A172 (cell line): ENCODE measurements around the gene MED10. TPM values are rescaled to one million over a fixed set of nuclear protein-coding genes. Genes with fewer than 3 reads are reported as not detected.
"Not testable (repeated sequence)": the region's sequence is repeated elsewhere in the genome, so short reads cannot be mapped to it uniquely, and the experiment has no call there.

Experiments used
- DNase-seq: peaks from one replicate; pipeline ENCODE4 v3.0.0-alpha.2; 2015; ENCODE audit warnings: low spot score
- total RNA-seq: library from RNA; depleted of rRNA; stranded (reverse); fragments of >200 nt; shearing (Covaris generic); gene quantifications from 2 replicates; pipeline ENCODE4 v1.2.3, GENCODE V29; 2014

The MED10 gene
- total RNA-seq, 1 experiment from 2014 or later, result 28.6 TPM

GRCh38 chr5:6373081-6373846 is 5.1 kb downstream of the MED10 start:
- no peak for DNase-seq

GRCh38 chr5:6372251-6373080 is 5.9 kb downstream of the MED10 start:
- no peak for DNase-seq

GRCh38 chr5:6371079-6371810 is 7.1 kb downstream of the MED10 start:
- DNase-seq, result no peak

GRCh38 chr5:6370580-6370979 is 7.8 kb downstream of the MED10 start:
- no peak for DNase-seq

GRCh38 chr5:6365977-6366590 is 12.3 kb downstream of the MED10 start:
- no peak for DNase-seq

GRCh38 chr5:6365142-6365976 is 13.0 kb downstream of the MED10 start:
- peak; percentile 82 for DNase-seq

- DNase-seq, result not testable (repeated sequence)
These were observed 14.8 kb downstream of the MED10 start for GRCh38 chr5:6363454-6364011.

- no peak for DNase-seq
These were observed 15.5 kb downstream of the MED10 start for GRCh38 chr5:6362846-6363245.

GRCh38 chr5:6361101-6361500 is 17.2 kb downstream of the MED10 start:
- no peak for DNase-seq

GRCh38 chr5:6360323-6361072 is 17.8 kb downstream of the MED10 start:
- no peak for DNase-seq

GRCh38 chr5:6359555-6360322 is 18.6 kb downstream of the MED10 start:
- peak; percentile 2 for DNase-seq

GRCh38 chr5:6358434-6358820 is 19.9 kb downstream of the MED10 start:
- no peak for DNase-seq

GRCh38 chr5:6357817-6358433 is 20.4 kb downstream of the MED10 start:
- not testable (repeated sequence) for DNase-seq

- DNase-seq, result no peak
These were observed 21.7 kb downstream of the MED10 start for GRCh38 chr5:6356578-6357164.

- no peak for DNase-seq
These were observed 23.1 kb downstream of the MED10 start for GRCh38 chr5:6355294-6355693.

- DNase-seq, result no peak
These were observed 23.5 kb downstream of the MED10 start for GRCh38 chr5:6354848-6355247.

GRCh38 chr5:6353602-6354302 is 24.6 kb downstream of the MED10 start:
- DNase-seq, result no peak
